ENCODE results near the gene LIMS2. TPM values are rescaled to one million over a fixed set of nuclear protein-coding genes. Genes with fewer than 3 reads are reported as not detected.

LIMS2 gene
- total RNA-seq, 1 experiment from 2014 or later = 0.51 TPM

DNA sequence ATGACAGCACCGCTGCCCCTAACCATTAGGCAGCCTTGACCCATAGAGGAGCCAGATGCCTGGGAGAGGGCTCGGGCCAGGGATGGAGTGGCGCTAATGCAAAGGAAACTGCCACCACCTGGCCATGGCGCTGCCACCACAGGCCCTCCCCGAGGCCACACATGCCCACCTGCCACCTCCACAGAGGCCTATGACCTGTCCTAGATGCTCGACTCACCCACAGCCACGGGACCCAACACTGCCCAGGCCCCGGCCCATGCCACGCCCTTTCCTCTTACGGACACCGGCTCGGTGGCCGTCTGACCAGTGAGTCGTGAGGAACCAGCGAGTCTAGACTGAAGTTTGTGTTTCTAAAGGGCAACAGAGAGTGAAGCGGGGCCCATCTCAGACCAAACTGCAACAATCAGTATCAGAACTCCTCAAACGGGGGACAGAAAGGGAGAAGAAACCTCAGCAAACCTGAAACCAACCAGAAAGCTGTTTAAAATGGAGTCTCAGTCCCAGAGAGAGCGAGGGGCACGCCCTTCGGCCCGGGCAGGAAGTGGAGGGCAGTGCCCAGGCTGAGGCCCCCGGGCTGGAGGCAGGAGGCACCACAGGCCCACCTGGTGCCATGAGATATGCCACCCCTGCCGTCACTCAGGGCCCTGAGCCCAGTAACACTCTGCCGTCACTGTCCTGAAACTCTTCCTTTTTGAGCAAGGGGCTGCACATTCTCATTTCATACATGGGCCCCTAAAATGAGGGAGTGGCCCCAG lies 28.7 kb downstream of the LIMS2 start:
- DNase-seq (ENCODE audit: low read depth) = no peak

DNA sequence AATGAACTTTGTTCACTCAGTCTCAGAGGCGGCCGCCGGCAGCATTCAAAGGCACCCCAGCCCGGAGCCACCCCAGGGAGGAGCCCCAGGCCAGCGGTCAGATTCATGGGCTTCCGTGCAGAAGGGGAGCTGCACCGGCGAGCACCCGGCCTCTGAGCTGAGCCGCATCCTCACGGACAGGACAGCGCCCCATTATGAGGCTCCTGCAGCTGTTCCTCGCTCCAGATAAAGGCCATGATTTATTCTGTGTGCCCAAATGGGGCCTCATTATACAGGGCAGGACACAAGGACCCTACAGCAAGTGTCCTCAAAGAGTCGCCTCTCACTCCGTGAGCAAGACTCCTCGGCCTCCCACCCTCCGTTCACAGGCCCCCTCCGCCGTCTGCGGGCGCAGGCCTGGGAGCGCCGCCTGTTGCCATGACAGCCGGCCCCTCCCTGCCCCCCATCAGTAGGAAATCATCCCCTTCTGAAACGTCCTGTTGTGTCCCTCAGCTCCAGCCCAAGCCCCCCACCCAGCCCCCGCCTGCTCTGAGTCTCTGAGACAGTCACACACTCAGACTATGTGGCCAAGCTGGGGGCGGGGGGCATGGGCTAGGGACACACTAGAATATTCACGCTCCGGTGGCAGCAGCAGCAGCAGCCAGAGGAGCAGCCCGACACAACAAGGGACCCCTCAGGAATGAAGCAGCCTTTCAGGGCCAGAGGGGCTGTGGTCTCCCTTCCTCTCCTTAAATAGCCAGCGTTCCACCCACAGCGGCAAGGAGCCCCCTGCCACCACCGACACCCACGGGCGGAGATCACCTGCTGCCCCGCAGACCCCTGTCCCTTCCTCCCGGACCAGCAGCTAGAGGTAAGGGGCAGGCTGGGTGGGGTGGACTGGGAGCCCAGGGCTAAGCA lies 29.7 kb downstream of the LIMS2 start, which contains the start of gene GPR17:
Gene GPR17, plus strand, starts transcription at position 759 of the 897 bp plus-strand sequence. CDS start 4,583 bp downstream, outside the sequence.
- no peak for DNase-seq (ENCODE audit: low read depth)

DNA sequence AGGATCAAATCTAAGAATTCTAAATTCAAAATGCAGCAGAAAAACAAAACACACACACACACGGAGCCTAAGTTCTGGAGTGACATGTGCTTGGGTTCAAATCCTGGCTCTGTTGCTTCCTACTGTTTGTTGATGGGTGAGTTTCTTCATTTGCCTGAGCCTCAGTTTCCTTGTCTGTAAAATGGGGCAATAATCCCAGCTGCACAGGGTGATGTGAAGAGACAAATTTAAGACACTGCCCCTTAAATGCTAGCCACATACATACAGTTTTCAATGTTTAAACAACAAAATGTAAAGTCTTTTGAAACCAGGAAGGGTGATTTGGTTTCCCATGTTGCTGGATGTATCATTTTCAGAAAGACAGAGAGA lies 30.3 kb downstream of the LIMS2 start:
- no peak for DNase-seq (ENCODE audit: low read depth)

DNA sequence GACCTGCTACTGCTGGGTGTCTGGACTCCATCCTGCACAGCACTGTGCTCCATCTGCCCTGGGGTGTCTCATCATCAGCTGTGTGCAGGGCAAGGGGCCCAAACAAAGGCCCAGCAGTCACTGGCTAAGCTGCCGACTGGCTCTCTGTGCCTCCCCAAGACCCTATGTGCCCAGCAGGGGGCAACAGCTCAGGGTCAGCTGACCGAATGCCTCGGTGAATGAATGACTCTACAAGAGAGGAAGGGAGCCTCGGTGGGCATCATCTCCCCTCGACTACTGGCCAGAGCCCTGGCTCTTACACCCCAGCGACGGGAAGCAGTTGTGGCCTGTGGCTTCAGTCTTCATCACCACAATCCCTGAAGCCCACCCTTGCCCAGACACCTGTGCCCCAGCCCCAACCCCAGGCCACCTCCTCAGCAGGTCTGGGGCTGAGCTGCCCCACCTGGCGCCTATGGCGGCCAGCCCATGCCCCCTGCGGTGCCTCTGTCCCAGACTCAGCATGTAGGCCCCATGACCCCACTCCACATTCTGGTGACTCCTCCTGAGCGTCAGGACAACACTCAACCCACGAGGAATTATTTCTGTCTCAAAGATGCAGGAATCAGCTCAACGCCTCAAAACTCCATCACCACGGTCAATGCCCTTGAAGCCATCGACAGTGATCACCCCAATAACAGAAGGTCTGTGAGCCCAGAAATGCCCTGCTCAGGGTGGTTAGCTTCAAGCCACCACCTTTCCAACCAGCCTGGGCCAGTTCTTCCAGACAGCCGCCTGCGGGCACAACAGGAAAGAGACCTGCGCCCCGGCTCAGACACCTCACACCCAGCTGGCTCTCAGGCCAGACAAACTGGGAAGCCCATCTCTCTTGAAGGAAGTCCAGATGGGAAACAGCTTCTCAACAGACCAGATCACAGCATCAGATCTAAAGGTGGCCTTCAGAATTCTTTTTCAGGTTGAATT lies 31.0 kb downstream of the LIMS2 start:
- DNase-seq (ENCODE audit: low read depth) = no peak

DNA sequence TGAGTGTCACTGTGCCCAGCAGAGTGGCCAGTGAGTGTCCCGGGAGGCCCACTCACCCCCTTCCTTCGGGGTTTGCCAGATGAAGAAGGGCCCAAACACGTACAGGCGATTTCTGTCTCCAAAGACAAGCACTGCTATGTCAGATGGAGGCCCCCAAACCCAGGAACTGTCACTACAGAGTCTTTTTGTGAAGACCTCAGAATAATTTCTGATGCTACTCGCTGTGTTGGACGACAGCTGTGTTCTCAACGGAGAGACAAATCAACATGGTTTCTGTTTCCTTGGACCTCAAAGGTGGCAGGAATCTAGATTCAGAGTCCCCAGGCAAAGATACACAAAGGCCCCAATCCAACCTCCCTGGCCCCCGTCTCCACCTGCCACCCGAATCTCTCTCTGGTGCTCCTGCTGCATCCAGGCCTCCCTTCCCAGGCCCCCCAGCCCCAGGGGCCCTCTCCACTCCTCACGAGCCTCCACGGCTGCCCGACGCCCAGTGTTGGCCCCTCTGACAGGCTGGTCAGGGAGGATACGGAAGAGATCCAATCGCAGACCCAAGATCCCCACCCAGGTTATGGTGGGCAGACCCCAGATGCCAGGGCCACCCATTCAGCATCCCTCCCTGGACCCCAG lies 31.8 kb downstream of the LIMS2 start:
- no peak for DNase-seq (ENCODE audit: low read depth)

DNA sequence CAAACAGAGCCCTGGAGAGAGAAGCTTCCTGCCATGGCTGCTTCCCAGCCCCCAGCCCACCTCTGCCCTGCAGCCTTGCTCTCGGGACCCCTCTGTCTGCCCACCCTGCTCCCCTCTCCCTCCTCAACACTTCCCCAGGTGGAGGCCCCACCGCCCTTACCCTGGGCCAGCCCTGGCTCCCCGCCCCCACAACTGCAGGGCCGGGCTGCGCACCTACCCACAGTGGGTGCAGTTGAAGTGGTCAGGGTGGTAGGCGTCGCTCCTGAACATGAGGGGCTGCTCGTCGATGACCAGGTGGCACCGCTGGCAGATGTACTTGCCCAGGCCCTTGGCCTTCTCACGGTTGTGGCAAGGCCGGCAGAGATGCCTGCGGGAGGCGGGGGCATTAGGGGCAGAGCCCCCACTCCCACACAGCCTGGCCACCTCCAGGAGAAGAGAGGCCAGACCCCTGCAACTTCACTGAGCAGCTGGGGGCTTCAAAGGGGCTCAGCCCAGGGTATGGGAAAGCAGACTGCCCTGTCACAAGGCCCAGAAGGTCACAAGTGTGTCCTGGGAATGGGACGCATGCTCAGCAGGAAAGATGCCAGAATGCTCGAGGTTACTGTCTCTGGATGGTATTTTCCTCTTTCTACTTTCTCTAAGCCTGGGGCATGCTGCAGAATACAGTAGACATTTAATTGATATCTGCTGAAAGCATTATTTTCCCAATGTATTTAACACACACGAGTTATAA lies 32.5 kb downstream of the LIMS2 start:
- DNase-seq (ENCODE audit: low read depth) = no peak

DNA sequence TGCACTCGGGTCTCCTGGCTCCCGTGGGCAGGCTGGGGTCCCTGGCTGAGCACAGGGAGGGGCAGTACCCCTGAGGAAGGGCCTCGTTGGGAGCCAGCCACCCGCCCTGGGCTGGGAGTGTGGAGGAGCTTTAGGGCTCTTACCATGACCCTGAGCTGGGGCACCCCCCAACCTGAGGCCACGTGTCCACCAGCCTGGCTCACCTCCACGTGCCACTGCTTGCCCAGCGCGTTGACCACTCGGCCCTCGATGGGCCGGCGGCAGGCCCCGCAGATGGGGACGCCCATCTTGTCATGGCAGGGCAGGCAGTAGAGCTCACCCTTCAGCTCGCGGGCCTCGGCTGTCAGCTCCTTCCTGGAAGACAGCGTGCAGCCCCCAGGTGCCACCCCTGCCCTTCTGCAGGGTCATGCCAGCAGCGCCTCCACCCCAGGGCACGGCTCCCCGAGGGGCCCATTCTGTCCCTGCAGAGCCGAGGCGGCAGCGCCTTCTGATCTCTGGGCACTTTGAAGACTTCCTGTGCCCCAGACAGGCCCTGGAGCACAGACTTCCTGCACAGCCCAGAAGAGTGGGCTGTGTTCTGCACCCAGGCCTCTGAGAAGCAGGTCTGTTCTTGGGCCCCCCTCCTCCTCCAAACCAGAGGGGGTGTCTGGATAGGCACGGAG lies 33.4 kb downstream of the LIMS2 start:
- DNase-seq (ENCODE audit: low read depth) = no peak

DNA sequence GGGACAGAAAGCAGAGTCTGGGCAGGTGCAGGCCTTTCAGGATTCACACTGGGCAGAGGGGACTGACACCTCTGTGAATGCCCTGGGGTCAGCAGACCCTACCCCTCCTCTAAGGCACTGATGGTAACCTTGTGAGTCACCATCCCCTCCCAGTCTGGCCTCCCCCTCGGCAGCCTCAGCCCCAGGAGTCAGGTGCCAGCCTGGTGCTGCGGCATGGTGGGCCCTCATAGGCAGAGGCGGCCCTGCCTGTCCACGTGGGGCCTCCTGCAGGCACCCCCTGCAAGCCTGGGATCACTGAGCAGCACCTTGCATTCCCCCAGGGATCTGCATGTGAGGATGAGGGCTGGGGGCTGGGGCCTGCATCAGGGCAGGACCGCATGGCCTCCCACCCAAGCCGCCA lies 34.2 kb downstream of the LIMS2 start:
- no peak for DNase-seq (ENCODE audit: low read depth)

DNA sequence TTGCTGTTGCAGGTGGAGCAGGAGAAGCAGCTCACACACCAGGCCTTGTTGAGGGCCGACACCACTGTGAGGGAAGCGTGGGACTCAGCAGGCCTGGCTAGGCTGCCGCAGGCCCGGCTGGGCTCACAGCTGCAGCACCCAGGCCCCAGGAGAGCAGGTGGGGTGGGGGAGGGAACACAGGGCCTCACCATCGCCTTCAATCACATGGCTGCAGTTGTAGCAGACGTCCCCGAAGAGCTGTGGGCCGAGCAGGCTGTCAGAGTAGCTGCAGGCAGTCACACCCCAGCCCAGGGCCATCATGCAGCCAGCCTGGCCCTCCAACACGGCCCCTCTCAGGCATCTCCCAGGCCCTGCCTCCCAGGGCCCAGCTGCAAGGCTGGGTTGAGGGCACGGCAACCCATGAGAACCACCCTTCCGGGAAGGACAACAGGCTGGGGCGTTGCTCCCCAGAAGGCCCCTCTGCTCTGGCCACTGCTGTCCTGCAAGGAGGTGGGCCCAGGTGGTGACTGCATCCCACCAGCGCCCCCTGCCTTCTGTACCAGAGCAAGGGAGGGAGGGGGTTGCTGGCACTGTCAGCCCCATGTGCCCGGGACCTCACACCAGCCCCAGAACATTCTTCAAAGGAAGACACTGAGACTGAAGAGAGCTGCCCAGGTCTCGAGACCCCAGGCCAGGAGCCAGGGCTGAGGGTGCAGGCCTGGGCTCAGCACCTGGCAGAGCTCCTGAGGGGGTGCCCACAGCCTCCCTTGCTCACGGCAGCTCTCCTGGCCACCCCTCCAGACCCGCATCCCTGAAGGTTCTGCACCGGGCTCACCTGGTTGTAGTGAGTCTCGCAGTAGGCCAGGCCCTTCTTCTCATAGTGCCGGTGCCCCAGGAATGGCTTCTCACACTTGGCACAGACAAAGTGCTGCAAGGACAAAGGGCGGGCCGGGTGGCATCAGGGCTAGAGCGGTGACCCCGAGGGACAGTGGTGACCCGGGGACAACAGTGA lies 35.0 kb downstream of the LIMS2 start:
- DNase-seq (ENCODE audit: low read depth) = peak; percentile 30

DNA sequence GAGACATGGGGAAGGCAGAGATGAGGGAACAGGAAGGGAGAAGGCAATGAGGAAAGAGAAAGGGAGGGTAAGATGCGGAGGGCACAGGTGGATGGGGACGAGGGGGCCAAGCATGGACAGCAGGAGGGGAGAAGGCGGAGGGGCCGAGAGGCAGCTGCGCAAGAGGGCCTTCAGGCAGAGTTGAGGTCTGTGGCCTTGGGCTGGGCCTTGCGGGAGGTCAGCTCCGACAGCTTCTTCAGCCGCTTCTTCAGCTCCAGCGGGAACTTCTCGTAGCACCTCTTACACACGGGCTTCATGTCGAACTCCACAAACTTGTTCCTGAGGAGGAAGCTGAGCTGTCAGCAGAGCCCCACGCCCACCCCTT lies 36.2 kb downstream of the LIMS2 start:
- DNase-seq (ENCODE audit: low read depth) = no peak

DNA sequence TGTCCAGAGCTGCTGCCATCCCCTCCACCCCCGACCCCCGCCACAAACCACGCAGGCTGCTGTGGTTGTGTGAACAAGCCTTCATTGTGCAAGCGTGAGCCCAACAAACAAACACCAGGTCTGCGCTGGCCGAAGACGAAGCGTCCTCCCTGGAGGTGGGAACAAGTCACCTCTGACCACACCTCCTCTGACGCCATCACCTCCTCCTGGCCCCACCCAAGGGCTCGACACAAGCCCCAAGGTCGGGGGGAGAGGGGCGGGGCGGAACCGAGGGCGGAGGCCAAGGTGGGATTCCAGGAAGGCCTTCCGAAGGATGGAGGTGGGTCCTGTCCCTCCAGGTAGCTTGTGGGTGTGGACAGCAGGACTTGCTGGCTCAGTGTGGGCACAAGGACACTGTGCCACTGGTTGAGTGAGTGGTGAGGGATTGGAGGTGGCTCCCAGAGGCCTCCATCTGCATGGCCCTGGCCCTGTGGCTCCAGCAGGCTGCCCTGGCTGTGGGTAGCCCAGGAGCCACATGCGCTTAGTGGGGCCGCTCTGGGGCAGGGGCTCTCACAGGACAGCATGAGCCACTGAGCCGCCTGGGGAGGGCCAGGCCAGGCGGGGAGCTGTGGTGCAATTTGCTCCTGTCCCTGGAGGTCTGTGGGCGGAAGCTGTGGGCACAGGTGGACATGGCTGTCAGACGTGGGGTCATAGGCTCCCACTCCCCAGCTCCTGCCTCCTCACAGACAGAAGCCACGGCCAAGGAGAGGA lies 36.8 kb downstream of the LIMS2 start:
- DNase-seq (ENCODE audit: low read depth) = no peak

DNA sequence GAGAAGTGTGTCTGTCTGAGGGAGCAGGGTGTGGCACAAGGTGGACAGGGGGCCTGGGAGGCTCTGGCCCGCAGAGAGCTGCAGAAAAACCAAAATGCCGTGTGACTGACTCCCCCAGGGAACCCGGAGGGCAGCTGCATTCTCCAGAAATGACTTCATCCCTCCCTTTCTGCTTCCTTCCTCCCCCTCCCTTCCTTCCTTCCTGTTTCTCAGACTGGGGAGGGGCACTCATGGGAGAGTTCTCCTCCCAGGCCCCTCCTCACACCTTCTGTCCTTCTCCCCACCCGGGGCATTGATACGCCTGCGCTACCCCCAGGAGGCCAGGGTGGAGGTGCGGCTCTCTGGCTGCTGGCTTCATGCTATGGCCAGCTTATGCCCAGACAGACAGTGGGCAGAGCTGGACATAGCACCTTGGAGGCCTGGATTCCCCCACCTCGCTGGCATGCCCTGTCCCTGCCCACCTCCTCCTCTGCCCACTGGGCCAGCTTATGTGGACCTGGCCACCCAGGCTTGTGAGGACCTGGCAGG lies 37.5 kb downstream of the LIMS2 start:
- DNase-seq (ENCODE audit: low read depth) = peak; percentile 92

DNA sequence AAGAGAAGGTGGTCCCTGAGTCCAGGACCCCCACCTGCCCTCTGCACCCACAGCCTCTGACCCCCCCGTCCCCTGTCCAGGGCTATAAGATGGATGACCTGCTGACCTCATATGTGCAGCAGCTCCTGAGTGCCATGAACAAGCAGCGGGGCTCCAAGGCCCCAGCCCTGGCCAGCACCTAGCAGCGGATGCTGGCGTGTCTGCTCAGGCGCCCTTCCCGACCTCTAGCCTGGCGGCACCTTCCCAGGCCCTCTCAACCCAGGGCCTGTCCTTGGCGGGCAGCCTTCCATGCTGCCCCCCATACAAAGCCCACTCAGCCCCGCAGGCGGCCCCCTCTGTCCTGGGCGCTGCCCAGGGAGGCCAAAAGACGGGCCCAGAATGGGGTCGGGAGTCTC lies 38.1 kb downstream of the LIMS2 start:
- no peak for DNase-seq (ENCODE audit: low read depth)

DNA sequence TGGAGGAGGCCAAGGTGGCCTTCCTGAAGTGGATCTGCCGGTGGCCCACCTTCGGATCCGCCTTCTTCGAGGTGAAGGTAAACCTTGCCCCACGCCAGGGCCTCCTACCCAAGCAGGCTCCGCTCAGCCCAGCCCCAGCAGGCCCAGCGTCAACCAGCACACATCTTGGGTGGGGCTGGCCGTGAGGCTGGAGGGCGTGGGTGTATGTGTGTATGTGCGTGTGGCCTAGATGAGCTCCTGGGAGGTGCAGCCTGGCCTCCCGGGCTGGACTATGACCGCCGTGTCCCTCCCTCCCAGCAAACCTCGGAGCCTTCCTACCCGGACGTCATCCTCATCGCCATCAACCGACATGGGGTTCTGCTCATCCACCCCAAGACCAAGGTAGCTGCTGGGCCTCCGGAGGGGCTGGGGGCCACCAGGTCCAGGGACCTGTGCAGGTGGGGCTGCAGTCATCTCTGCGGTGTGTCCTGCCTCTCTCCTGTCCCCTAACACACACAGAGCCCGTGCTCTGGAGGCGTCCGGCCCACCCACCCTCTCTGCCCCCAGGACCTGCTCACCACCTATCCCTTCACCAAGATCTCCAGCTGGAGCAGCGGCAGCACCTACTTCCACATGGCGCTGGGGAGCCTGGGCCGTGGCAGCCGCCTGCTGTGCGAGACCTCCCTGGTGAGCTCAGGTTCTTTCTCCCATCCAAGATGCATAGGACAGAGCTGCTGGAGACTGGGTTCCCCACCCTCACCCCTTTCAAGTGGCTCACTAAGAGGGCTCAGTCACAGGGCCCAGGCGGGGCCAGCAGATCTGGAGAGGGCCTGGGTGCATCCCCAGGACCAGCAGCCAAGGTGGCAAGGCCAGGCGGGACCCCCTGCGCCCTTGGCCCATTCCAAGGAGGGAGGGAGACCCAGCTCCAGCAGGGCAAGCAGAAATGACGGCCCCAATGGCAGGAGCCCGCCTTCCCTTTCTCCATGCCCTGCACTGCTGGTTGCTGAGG lies 38.8 kb downstream of the LIMS2 start:
- DNase-seq (ENCODE audit: low read depth) = no peak

DNA sequence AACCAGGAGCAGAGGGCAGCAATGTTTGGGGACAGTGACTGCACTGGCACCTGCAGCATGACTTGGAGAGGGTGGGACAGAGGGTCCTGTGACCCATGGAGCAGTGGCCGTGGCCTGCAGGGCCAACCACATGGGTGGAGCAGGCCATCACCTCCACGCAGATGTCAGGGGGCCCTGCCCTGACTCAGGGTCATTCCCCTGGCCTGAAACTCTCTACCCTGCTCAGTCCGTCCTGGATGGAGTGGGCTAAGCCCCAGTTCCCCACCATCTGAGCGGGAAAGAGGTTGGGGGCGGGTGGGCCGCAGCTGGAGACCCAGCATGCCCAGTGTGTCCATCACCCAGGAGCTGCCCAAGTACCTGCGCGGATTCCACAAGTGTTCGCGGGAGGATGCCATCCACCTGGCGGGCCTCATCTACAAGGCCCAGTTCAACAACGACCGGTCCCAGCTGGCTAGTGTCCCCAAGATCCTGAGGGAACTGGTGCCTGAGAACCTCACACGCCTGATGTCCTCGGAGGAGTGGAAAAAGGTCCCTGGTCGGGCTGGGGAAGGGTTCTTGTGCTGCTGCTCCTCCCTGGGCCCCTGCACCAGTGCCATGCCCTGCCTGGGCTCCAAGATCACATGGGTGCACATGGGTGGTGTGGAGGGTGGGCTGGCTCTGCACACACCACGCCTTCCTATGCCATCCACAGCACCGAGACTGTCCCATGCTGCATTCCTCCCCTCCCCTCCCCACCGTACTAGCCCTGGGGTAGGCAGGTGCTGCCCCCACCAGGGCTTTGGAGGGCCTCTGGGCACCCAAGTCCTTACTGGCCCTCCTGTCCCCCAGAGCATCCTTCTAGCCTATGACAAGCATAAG lies 39.7 kb downstream of the LIMS2 start:
- no peak for DNase-seq (ENCODE audit: low read depth)
